Tongue (tissue), 2 donors: ENCODE measurements around the gene NPM3. TPM values are rescaled to one million over a fixed set of nuclear protein-coding genes. Genes with fewer than 3 reads are reported as not detected.
"Not testable (repeated sequence)": the region's sequence is repeated elsewhere in the genome, so short reads cannot be mapped to it uniquely, and the experiment has no call there.

Source experiments
- DNase-seq: peaks from one replicate; pipeline ENCODE4 v3.0.0-alpha.2; 2015
- total RNA-seq: library from RNA; depleted of rRNA; stranded (reverse); fragments of >200 nt; gene quantifications from one replicate; pipeline ENCODE4 v1.2.3, GENCODE V29; 2014

Gene NPM3
- total RNA-seq, 1 donor from 2014 or later, result 34.0 TPM

DNA sequence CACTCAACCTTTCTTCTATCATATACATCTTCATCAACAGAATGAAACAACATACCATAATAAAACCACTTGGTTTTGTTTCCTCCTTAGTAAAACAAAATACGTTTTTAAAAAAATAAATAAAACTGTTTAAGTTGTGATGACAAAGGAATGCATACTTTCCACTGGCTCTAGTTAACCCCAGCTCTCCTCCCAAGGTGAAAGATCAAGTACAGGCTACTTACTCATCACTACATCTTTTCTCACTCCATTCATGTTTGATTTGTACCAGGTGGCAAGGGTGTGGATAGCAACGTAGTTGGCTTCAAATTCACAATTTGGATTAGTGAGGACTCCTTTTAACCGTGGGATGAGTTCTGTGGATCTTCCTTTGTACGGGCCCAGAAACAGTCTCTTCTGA is 20.3 kb upstream of the NPM3 start:
- no peak for DNase-seq

DNA sequence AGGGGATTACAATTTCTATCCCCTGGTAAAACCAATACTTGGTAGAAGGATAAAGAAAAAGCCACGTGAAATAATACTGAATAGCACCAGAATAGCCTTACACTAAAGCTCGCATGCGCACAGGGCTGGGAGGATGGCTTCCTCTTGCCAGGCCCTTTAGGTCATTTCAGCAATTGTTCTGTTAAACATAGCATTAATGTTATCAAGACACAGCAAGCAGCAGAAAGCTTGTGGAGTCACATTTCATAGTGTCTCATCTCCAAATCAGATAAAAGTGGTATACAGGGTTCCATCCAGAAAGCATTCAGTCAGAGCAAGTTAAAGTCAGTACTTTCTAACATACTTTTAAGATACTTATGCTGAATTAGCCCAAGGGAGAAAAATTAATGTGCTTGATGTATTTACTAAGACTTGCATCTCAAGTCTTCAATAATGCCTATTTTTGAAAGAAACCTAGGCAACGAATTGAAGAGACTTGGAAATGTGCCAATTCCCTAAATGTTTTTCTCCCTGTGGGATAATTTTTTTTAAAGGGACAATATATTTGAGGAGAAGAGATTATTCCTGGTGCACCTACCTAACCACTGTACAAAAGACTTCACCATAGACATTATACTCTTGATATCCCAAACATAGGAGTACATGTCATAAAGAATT is 14.3 kb upstream of the NPM3 start:
- DNase-seq, result no peak

- DNase-seq, result no peak
Observed at GRCh38 chr10:101793526-101793925, 10.3 kb upstream of the NPM3 start.

- no peak for DNase-seq
Observed at GRCh38 chr10:101789686-101790085, 6.4 kb upstream of the NPM3 start.

GRCh38 chr10:101789231-101789630 is 6.0 kb upstream of the NPM3 start:
- DNase-seq, result not testable (repeated sequence)

DNA sequence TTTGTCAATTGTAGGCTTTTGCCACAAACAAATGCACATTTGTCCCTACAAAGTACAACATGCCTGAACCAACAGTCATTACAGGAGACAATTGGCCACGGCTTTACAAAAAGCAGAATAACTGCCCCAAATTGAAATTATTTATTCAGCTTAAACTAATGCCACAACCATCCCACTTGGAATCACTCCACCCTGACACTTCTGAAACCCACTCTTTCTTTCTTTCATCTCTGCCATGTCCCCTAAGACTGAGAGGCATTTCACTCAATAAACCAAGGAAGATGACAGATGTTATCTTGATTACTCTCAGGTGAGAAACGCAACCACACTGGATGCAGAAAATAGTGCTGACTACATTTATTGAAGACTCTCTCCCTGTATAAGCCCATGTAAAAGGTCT is 2.6 kb upstream of the NPM3 start:
- DNase-seq, result no peak

GRCh38 chr10:101784558-101784957 is 1.3 kb upstream of the NPM3 start:
- no peak for DNase-seq

- no peak for DNase-seq
Observed at GRCh38 chr10:101783736-101784118, 481 bp upstream of the NPM3 start.

DNA sequence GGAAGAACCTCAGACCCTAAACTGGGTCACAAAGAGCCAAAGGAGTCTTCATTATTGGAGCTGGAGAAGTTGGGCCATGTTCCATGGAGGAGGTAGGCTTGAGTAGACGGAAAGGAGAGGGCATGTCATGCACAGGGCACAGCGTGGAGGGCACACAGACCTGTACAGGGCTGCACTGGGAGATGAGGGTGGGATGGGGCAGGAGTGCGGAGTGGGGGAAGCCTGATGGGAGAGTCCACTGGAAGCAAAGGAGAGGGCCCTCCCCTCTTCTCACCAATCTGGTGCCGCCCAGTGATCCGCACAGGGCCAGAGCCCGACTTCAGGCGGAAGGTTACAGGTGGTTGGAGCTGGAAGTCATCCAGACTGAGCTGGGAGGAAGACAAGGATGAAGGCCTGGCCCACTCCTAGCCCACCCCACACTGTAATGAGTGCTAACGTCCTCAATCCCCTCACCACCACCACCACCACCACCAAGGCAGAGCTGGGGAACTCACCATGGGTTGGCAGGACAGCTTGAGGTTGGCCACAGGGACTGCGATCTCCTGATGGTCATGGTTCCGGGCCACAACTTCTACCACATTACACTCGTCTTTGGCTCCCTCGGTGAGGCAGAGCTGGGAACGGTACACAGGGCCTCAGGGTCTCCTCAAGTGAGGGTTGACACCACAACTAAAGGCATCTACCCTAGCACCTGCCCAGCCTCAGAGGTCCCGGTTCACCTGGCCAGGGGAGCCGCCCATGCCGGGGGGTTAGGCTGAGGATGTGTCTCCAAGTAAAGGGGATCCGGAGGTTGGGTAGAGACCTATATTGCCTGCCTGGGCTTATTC is 1.0 kb downstream of the NPM3 start:
- DNase-seq, result no peak

DNA sequence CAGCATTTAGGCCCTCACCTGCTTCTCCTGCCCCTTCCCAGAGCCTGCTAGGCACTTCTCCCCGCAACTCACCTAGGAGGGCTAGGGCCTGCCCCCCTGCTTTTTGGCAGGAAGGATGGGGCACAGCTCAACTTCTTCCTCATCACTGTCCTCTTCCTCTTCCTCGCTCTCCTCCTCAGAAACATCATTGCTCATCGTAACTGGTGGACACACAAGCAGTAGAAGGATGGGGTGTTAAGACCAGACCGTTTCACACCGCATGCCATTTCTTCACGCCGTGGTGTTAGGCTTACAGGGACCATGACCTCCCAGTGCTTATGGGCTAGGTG is 1.6 kb downstream of the NPM3 start:
- no peak for DNase-seq

DNA sequence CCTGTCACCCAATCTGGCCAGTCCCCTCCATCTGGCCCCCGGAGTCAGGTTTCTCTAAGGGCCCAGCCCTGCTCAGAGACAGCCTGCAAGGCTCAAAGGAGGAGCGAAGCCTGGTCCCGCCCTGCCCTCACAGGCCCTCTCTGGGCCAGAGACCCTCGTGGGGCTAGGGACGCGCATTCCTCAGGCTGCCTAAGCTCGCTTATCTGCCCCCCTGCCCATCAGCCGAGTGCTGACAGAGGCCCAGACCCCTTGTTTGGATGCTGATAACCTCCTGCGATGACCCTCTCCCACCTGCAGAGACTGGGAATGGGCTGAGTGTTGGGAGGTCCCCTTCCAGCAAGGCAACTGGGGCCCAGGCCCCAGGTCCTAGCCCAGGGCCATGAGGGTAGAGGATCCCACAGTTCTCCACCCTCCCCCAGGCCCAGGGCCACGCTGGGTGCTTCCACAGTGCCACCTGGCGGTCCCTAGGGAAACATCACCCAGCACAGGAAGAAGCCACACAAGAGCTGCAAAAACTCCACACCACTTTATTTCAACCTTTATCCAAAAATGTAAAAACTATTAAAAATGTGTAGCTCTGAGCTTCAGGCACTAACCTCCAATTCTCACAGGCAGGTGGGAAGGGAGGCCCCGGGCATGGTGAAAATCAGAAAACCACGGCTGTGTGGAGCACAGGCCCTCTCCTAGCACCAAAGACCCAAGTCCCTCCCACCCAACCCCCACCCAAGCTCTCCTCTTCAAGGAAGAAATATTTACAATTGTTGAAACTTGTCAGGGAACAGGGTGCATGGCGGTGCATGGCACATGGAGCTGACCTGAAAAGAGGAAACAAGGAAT is 2.2 kb downstream of the NPM3 start:
- DNase-seq, result peak; percentile 80

GRCh38 chr10:101780187-101780817 is 2.9 kb downstream of the NPM3 start:
- DNase-seq, result no peak

DNA sequence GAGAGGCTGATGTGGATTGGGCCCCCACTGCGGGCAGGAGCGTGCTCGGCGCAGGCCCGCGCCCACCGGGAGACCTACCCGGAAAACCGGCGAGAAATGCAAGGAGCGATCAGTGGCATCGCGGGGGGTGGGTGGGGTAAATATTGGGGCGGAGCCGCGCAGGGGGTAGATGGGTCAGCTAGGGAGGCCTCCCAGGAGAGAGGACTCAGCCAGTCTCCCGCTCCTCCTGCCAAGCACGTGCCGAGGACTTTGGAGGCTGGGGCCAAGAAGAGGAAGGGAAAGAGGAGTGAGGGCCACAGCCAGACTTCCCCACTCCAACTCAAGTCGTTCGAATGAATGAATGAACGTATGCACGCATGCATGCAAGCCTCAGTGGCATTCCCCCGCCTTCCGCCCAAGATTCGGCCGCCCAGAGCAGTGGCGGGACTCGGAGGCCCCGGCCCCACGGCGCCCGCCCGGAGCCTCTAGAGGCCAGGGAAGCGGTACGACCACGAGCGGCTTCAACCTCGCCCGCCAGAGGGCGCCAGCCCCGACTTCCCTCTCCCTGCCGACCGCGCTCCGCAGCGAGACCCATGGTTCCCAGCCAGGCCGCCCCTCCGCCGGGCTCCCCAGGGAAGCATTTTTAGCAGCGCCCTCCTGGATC is 3.6 kb downstream of the NPM3 start:
- DNase-seq, result peak; percentile 79

- DNase-seq, result peak; percentile 39
Observed at GRCh38 chr10:101778781-101779543, 4.3 kb downstream of the NPM3 start.

GRCh38 chr10:101778151-101778780 is 5.0 kb downstream of the NPM3 start:
- no peak for DNase-seq

DNA sequence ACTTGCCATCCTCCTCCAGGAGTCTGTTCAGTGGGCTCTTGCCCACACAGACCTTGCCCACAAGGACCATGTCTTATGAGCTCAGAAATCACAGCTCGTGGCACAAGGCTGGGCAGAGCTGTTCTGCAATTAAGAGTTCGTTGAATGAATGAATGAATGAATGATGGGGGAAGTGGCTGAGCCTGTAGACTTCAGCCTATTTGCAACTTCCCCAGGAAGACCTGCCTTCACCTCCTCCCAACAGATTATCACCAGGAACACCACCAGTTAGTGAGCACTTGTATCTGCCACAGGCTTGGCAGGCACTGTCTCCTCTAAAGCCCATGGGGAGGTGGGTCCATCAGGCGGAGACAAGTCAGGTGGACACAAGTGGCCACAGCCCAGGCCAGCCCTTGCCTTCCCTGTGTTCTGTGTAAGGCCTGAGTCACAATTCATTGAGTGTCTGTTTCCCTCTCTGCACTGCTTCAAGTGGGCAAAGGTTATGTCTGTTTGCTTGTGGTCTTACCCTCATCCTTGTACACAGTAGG is 5.6 kb downstream of the NPM3 start:
- no peak for DNase-seq

DNA sequence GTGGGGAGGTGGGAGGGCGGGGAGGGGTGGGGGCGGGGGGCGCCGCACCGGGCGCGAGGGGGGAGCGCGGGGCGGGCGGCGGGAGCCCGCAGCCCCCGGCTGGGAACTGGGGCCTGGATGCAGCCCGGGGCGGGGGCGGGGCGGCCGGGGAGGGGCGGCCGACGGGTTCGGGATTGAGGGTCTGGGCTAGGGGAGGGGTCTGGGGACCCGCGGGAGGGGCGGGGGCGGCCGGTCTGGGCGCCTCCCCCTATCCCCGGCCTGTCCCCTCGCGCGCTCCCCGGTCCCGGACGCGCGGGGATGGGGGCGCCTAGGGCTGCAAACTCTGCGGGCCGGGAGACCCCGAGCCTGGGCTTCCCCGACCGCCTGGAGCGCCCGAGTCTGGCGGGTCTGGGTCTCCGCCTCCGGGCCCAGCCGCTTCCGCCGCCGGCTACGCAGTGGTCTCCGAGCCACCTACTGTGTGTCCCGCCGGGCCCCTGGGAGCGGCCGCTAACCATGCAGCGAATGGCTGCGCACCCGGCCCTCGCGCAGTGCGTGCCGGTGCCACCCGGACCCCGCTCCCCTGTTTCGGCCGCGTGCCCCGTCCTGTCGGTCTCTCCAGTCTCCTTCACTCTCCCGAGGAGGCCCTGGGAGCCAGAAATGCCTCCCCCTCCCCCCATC is 7.0 kb downstream of the NPM3 start:
- DNase-seq, result no peak

- DNase-seq, result no peak
Observed at GRCh38 chr10:101775273-101776160, 7.7 kb downstream of the NPM3 start, which contains the start of gene FGF8. Gene FGF8 (minus strand): TSS chr10:101776114. CDS start chr10:101775900, 214 bp downstream.
